Measurements from ENCODE around the gene VPS13D. TPM values are rescaled to one million over a fixed set of nuclear protein-coding genes. Genes with fewer than 3 reads are reported as not detected.

VPS13D gene
- total and polyA plus RNA-seq, 2 donors (not counting 3 experiments of a cell fraction or from before 2014, with no cell fraction given), result 13.6 to 48.5 TPM

DNA sequence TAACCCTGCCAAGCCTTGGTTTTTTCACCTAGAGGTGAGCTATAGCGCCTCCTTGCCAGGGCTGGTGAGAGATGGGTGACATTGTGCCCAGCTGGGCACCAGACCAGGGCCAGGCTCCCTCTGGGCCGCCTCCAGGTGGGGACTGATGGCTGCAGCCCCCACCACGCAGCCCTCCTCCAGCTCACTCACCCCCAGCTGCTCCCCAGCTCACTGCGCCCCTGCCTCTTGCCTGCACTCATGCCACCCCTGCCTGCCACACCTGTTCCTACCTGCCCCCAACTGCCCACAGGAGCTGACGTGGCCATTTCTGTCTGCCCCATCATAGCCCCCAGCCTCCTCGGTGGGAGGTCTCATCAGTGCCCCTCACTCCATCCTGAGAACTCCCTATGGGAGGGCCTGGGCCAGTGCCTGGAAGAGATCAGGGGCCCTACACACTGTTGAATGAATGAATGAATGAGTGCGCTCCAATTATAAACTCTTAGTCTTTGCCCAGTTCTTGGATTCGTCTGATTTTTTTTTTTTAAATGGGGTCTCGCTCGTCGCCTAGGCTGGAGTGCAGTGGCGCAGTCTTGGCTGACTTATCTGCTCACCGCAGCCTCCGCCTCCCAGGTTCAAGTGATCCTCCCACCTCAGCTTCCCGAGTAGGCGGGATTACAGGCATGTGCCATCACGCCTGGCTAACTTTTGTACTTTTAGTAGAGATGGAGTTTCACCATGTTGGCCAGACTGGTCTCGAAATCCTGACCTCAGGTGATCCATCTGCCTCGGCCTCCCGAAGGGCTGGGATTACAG, 26.4 kb upstream of the VPS13D start:
- Histone ChIP-seq H3K79me2 (ENCODE audit: control insufficient read depth, insufficient read depth, low read length) (no peaks in the 10 kb centered on the region), H2AFZ (ENCODE audit: low read depth, low read length) (no peak overlapping the region), H3K4me1 (ENCODE audit: control insufficient read depth, extremely low read depth, insufficient read depth, low read length) (no peaks in the 10 kb centered on the region), H4K20me1 (replicated peaks; ENCODE audit: control insufficient read depth, extremely low read depth, insufficient read depth, low read length) (no peaks in the 10 kb centered on the region), H3K4me2 (ENCODE audit: insufficient read depth, low read length) (no peak overlapping the region), H3K9me3 (replicated peaks; ENCODE audit: control insufficient read depth, insufficient read depth, low read length) (no peaks in the 10 kb centered on the region), H3K36me3 (ENCODE audit: control insufficient read depth in 2 of 2, extremely low read depth in 1 of 2, insufficient read depth in 2 of 2, low read length in 2 of 2) (peaks cover 0 to 38% of the 10 kb centered on the region in 2 experiments), H3K4me3 (replicated peaks in 1 of 3; ENCODE audit: insufficient read depth in 1 of 3, low read depth in 1 of 3, low read length in 3 of 3) (no peak overlapping the region), H3K27ac (ENCODE audit: insufficient read depth, low read depth, low read length) (no peak overlapping the region), H3K9ac (replicated peaks; ENCODE audit: extremely low read depth, insufficient read depth, low read length) (no peak overlapping the region), H3K9me1 (replicated peaks; ENCODE audit: control insufficient read depth, extremely low read depth, insufficient read depth, low read length) (no peaks in the 10 kb centered on the region), H3K27me3 (ENCODE audit: control insufficient read depth in 2 of 2, insufficient read depth in 2 of 2, low read length in 2 of 2) (no peaks in the 10 kb centered on the region)
- intact Hi-C loops (cut with micrococcal nuclease) (no loop called here), dilution Hi-C loops (cut with MboI; ENCODE audit: extremely low pct_ligation_motif_present, low sequenced_read_pairs) (no loop called here)
- POLR2A ChIA-PET, result no interaction called here
- no TSS peak for BruUV-seq (replicated peaks)
- FAIRE-seq (no peak), DNase-seq (ENCODE audit: low read depth, low spot score) (no peak)
- TF ChIP-seq POLR2AphosphoS5 (IDR thresholded peaks at IDR 0.05; ENCODE audit: insufficient read depth, low read depth, low read length) (no peak), JUN (IDR thresholded peaks at IDR 0.05; ENCODE audit: borderline replicate concordance, insufficient read depth, insufficient read length, low read depth) (no peak), POLR2A (IDR thresholded peaks at IDR 0.05; ENCODE audit: low read depth, low read length) (no peak), FOS (IDR thresholded peaks at IDR 0.05; ENCODE audit: borderline replicate concordance, insufficient read depth, low read length) (no peak)
- TF ChIP-seq, protein P1, sequence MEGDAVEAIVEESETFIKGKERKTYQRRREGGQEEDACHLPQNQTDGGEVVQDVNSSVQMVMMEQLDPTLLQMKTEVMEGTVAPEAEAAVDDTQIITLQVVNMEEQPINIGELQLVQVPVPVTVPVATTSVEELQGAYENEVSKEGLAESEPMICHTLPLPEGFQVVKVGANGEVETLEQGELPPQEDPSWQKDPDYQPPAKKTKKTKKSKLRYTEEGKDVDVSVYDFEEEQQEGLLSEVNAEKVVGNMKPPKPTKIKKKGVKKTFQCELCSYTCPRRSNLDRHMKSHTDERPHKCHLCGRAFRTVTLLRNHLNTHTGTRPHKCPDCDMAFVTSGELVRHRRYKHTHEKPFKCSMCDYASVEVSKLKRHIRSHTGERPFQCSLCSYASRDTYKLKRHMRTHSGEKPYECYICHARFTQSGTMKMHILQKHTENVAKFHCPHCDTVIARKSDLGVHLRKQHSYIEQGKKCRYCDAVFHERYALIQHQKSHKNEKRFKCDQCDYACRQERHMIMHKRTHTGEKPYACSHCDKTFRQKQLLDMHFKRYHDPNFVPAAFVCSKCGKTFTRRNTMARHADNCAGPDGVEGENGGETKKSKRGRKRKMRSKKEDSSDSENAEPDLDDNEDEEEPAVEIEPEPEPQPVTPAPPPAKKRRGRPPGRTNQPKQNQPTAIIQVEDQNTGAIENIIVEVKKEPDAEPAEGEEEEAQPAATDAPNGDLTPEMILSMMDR (IDR thresholded peaks at IDR 0.05; ENCODE audit: extremely low read depth in 1 of 2, insufficient read depth in 1 of 2, low read depth in 1 of 2, low read length in 2 of 2), result no peak
- TF ChIP-seq, protein P2, sequence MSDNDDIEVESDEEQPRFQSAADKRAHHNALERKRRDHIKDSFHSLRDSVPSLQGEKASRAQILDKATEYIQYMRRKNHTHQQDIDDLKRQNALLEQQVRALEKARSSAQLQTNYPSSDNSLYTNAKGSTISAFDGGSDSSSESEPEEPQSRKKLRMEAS (IDR thresholded peaks at IDR 0.05; ENCODE audit: insufficient read depth, insufficient read length), result no peak
- CTCF ChIA-PET, result interaction anchor here (1.3 to 17.5 kb wide), 2 partner anchors 15 to 81 kb away, joined by 3 to 537 read pairs; no protein-coding TSS in a partner anchor

Measured in endothelial cell of umbilical vein (primary cell).